ENCODE results near the gene ERC2.

- no peak for TF ChIP-seq RCOR1 (IDR thresholded peaks at IDR 0.05; ENCODE audit: low read depth, low read length)
- no peak for TF ChIP-seq CTCF (IDR thresholded peaks at IDR 0.05)
- no peak for TF ChIP-seq POLR2A (IDR thresholded peaks at IDR 0.05; ENCODE audit: low read length)
- no peak for TF ChIP-seq EP300 (IDR thresholded peaks at IDR 0.05)
Measured at GRCh38 chr3:55935241-55935640, 533.0 kb downstream of the ERC2 start.
